Measurements from ENCODE around the gene FRYL. TPM values are rescaled to one million over a fixed set of nuclear protein-coding genes. Genes with fewer than 3 reads are reported as not detected.

The FRYL gene
- polyA plus RNA-seq, 1 donor from 2014 or later = 64.0 TPM

DNA sequence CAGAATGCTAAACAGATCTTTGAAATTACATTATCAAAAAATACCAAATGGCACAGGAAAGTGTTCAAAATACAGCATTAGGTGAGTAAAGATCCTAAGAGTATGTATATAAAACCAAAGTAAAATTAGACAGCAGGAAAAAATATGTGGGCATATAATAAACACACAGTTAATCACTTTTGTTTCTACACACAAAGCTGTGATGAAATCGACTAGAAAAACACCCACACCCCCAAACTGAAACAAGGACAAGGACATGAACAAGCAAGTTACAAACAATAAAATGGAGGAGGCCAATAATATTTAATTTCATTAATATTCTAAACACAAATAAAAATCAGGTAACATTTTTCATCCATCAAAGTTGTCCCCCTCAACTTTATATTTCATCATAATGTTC lies 143.2 kb downstream of the FRYL start:
- TF ChIP-seq POLR2AphosphoS5 (IDR thresholded peaks at IDR 0.05) (no peak), RAD21 (conservative IDR thresholded peaks at IDR 0.05) (no peak), CTCF (IDR thresholded peaks at IDR 0.05; ENCODE audit: poor library complexity, severe bottlenecking) (no peak), EZH2 (IDR thresholded peaks at IDR 0.05; ENCODE audit: borderline replicate concordance, insufficient read depth, low read length, poor library complexity, severe bottlenecking) (no peak)
- H3K9me2 ChIP-seq (ENCODE audit: insufficient read depth, low read length) = no peaks in the 10 kb centered on the region
- H3K9ac ChIP-seq (ENCODE audit: low read length) = no peak overlapping the region
- no peaks in the 10 kb centered on the region for H4K20me1 ChIP-seq (ENCODE audit: insufficient read depth)
- H3K79me2 ChIP-seq (replicated peaks; ENCODE audit: insufficient read depth, low read length) = peaks cover 13% of the 10 kb centered on the region
- H3K27me3 ChIP-seq (ENCODE audit: insufficient read depth, low read depth, low read length) = no peaks in the 10 kb centered on the region
- no peaks in the 10 kb centered on the region for H3K9me3 ChIP-seq (ENCODE audit: low read length)
- H2AFZ ChIP-seq (ENCODE audit: low read depth, low read length) = no peak overlapping the region
- no peak overlapping the region for H3K4me2 ChIP-seq (ENCODE audit: low read length)
- H3F3A ChIP-seq (ENCODE audit: insufficient read depth, low read length, poor library complexity, severe bottlenecking) = no peaks in the 10 kb centered on the region
- no peak overlapping the region for H3K4me3 ChIP-seq (ENCODE audit: low read length)
- H3K27ac ChIP-seq (ENCODE audit: low read length) = no peak overlapping the region
- H3K36me3 ChIP-seq (ENCODE audit: insufficient read depth, low read length) = no peaks in the 10 kb centered on the region

- Histone ChIP-seq H3K27ac (ENCODE audit: low read length) (no peak overlapping the region), H3K36me3 (ENCODE audit: insufficient read depth, low read length) (no peaks in the 10 kb centered on the region), H2AFZ (ENCODE audit: low read depth, low read length) (no peak overlapping the region), H3K9ac (ENCODE audit: low read length) (no peak overlapping the region), H3K9me3 (ENCODE audit: low read length) (no peaks in the 10 kb centered on the region), H3K9me2 (ENCODE audit: insufficient read depth, low read length) (no peaks in the 10 kb centered on the region), H3K27me3 (ENCODE audit: insufficient read depth, low read depth, low read length) (no peaks in the 10 kb centered on the region), H3F3A (ENCODE audit: insufficient read depth, low read length, poor library complexity, severe bottlenecking) (no peaks in the 10 kb centered on the region), H3K79me2 (replicated peaks; ENCODE audit: insufficient read depth, low read length) (peaks cover 13% of the 10 kb centered on the region), H3K4me2 (ENCODE audit: low read length) (no peak overlapping the region), H3K4me3 (ENCODE audit: low read length) (no peak overlapping the region), H4K20me1 (ENCODE audit: insufficient read depth) (no peaks in the 10 kb centered on the region)
- TF ChIP-seq MXI1 (conservative IDR thresholded peaks at IDR 0.05; ENCODE audit: poor library complexity, severe bottlenecking) (no peak), POLR2AphosphoS5 (IDR thresholded peaks at IDR 0.05) (no peak), RAD21 (conservative IDR thresholded peaks at IDR 0.05) (no peak), EP300 (conservative IDR thresholded peaks at IDR 0.05; ENCODE audit: poor library complexity, severe bottlenecking) (no peak), REST (IDR thresholded peaks at IDR 0.05; ENCODE audit: borderline replicate concordance) (no peak), SMC3 (conservative IDR thresholded peaks at IDR 0.05; ENCODE audit: poor library complexity) (no peak), CTCF (IDR thresholded peaks at IDR 0.05; ENCODE audit: poor library complexity, severe bottlenecking) (no peak), EZH2 (IDR thresholded peaks at IDR 0.05; ENCODE audit: borderline replicate concordance, insufficient read depth, low read length, poor library complexity, severe bottlenecking) (no peak), TAF1 (IDR thresholded peaks at IDR 0.05; ENCODE audit: low read depth) (no peak)
These were observed 144.1 kb downstream of the FRYL start for GRCh38 chr4:48635980-48636379.
